Neural crest cell (in vitro differentiated cells): ENCODE data around the gene CLASP1. TPM values are rescaled to one million over a fixed set of nuclear protein-coding genes. Genes with fewer than 3 reads are reported as not detected.

Experiments
- DNase-seq: peaks from one replicate; pipeline ENCODE4 v3.0.0; 2021; ENCODE audit warnings: low read depth, mixed read lengths, low spot score
- H3K27ac Mint-ChIP-seq: one replicate; pipeline ENCODE4 v1.8.0; 2021; ENCODE audit warnings: mild to moderate bottlenecking, mixed read lengths; ENCODE audit not compliant: unreplicated experiment
- H3K27me3 Mint-ChIP-seq: 2 replicates; pipeline ENCODE4 v1.8.0; 2021; ENCODE audit warnings: low read depth, mild to moderate bottlenecking, mixed read lengths
- H3K36me3 Mint-ChIP-seq: 2 replicates; pipeline ENCODE4 v1.8.0; 2021; ENCODE audit warnings: low read depth, mild to moderate bottlenecking, mixed read lengths
- H3K4me1 Mint-ChIP-seq: 2 replicates; pipeline ENCODE4 v1.8.0; 2021; ENCODE audit warnings: mixed read lengths
- H3K4me3 Mint-ChIP-seq: one replicate; pipeline ENCODE4 v1.8.0; 2021; ENCODE audit warnings: mild to moderate bottlenecking, mixed read lengths
- H3K9me3 Mint-ChIP-seq: 2 replicates; pipeline ENCODE4 v1.8.0; 2021; ENCODE audit warnings: mixed read lengths
- CTCF ChIP-seq: fragments of 200-600 bp; sonication (generic); conservative IDR thresholded peaks from 2 replicates; pipeline ENCODE4 v1.5.0; 2021; ENCODE audit warnings: antibody characterized with exemption, mild to moderate bottlenecking
- total RNA-seq: library from RNA; stranded (reverse); gene quantifications from 2 replicates; pipeline ENCODE4 v1.2.1, GENCODE V29; 2021

CLASP1 gene
- total RNA-seq, 1 donor from 2014 or later: 95.8 TPM

- no peak overlapping the region for H3K4me3 Mint-ChIP-seq
- no peaks in the 10 kb centered on the region for H3K27me3 Mint-ChIP-seq
- DNase-seq: no peak
- H3K9me3 Mint-ChIP-seq: no peaks in the 10 kb centered on the region
- no peaks in the 10 kb centered on the region for H3K4me1 Mint-ChIP-seq
- no peak overlapping the region for H3K27ac Mint-ChIP-seq
- H3K36me3 Mint-ChIP-seq: peaks cover 7% of the 10 kb centered on the region
- TF ChIP-seq CTCF: no peak
These were observed 230.1 kb downstream of the CLASP1 start for GRCh38 chr2:121419081-121419699.

DNA sequence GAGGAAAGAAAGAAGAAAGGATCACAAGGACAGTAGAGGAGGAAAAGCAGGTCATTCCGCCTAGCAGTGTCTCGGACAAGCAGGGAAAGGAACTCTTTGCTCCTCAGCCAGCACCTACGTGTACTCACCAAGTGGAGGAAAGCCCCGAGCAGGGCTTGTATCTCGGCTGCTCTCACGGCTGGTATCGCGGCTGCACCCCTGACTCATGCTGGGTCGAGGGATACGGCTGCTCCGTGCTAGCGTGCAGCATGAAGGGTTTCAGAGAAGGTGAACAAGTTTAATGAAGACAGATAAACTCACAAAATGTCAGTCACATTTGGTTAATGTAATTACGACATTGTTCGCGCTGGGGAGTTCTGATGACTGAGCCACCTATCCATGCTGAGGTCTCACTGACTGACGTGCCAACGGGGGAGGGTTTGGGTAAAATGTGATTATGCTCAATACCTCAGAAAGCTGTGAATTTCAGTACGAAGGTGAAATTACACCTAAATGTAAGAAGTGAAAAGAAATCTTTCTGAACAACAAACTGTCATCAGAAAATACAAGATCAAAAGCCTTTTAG is 230.7 kb downstream of the CLASP1 start:
- H3K9me3 Mint-ChIP-seq: no peaks in the 10 kb centered on the region
- DNase-seq: no peak
- H3K27me3 Mint-ChIP-seq: no peaks in the 10 kb centered on the region
- no peak overlapping the region for H3K4me3 Mint-ChIP-seq
- no peaks in the 10 kb centered on the region for H3K4me1 Mint-ChIP-seq
- peaks cover 4% of the 10 kb centered on the region for H3K36me3 Mint-ChIP-seq
- no peak overlapping the region for H3K27ac Mint-ChIP-seq
- TF ChIP-seq CTCF: no peak

DNA sequence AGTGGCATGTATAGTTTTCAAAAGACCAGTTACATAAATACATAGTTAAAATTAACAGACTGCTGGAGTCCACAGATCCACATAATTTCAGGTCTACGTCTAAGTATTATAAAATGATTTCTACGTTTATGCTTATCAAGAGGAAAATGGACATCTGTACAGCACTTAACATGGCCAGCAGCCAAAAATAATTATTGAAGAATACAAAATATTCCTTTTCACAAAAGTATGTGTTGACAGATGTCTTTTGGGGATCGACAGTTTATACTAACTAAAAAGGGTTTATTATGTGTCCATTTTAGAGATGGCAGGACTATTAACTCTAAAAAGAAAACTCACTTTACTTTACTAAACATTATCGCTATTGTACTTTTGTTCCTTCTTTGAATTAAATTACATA is 231.4 kb downstream of the CLASP1 start:
- no peak for TF ChIP-seq CTCF
- Mint-ChIP-seq H3K4me1 (no peaks in the 10 kb centered on the region), H3K4me3 (no peak overlapping the region), H3K27me3 (no peaks in the 10 kb centered on the region), H3K9me3 (no peaks in the 10 kb centered on the region), H3K36me3 (peaks cover 4% of the 10 kb centered on the region), H3K27ac (no peak overlapping the region)
- DNase-seq: no peak

DNA sequence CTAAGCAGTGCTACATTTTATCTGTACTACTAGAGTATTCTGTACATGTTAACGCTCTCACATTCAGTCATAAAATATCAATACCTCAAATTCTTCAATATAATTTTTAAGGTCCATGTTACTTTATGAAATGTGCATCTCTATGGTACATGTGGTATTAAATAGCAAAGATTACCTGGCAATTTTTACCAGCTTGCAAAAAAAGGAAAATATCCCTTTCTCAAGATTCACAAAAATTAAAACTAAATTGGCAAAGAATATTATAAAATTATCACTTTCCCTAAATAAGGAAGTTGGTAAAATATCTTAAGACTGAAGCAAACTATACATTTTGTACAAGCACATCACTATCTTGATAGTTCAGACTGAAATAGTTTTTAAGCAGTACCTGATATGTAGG is 233.5 kb downstream of the CLASP1 start:
- no peaks in the 10 kb centered on the region for H3K9me3 Mint-ChIP-seq
- DNase-seq: no peak
- H3K4me3 Mint-ChIP-seq: no peak overlapping the region
- H3K36me3 Mint-ChIP-seq: peaks cover 4% of the 10 kb centered on the region
- no peaks in the 10 kb centered on the region for H3K4me1 Mint-ChIP-seq
- no peaks in the 10 kb centered on the region for H3K27me3 Mint-ChIP-seq
- TF ChIP-seq CTCF: no peak
- no peak overlapping the region for H3K27ac Mint-ChIP-seq

- Mint-ChIP-seq H3K4me1 (no peaks in the 10 kb centered on the region), H3K27ac (no peak overlapping the region), H3K27me3 (no peaks in the 10 kb centered on the region), H3K36me3 (peaks cover 4% of the 10 kb centered on the region), H3K4me3 (no peak overlapping the region), H3K9me3 (no peaks in the 10 kb centered on the region)
- no peak for DNase-seq
- no peak for TF ChIP-seq CTCF
These were observed 236.9 kb downstream of the CLASP1 start for GRCh38 chr2:121412349-121412748.
